GF-D8 (cell line): ENCODE data around the gene PCDHB16.
"Not testable (repeated sequence)": the region's sequence is repeated elsewhere in the genome, so short reads cannot be mapped to it uniquely, and the experiment has no call there.

Source experiments
- DNase-seq: peaks from one replicate; lab custom pipeline; 2025; lab: John Stamatoyannopoulos, UW

PCDHB16 gene

DNA sequence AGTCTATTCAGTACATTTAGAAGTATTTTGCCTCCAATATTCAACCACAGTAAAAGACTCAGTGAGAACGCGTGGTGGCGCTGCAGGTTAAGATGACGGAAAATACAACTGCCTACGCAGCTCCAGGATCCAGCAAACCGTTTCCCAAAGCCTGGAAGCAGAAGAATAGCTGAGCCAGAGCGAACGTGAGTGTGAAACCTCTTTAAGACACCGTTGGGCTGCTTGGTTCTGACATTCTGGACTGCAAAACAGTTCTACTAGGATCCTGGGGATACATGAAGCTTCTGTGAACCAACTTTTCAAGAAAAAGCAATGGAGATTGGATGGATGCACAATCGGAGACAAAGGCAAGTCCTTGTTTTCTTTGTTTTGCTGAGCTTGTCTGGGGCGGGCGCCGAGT is at the start of gene PCDHB16:
TSS of gene PCDHB16 (plus strand) at position 140 of the 400 bp plus-strand sequence. CDS start at position 313, 173 bp downstream.
- no peak for DNase-seq

DNA sequence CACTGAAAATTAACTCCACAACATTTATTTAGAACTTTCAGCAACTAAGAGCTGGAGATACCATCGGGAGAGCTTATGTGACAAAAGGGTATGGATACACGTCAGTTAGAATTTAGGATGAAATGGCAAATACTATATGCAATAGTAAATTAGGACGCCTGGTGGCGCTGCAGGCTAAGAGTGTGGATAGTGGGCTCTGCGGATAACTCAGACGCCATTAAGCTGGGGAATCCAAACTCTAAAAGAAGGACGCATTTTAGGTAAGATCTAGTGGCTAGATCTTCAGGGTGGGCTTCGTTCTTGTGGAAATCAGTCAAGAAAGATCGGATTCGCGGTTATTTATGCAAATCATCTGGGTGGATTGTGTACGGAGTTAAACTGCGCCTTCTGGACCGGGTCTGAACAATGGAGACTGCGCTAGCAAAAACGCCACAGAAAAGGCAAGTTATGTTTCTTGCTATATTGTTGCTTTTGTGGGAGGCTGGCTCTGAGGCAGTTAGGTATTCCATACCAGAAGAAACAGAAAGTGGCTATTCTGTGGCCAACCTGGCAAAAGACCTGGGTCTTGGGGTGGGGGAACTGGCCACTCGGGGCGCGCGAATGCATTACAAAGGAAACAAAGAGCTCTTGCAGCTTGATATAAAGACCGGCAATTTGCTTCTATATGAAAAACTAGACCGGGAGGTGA is 47.0 kb upstream of the PCDHB16 start, which contains the start of gene PCDHB5:
TSS of gene PCDHB5 (plus strand) at position 177 of the 688 bp plus-strand sequence. CDS start at position 406, 229 bp downstream.
- no peak for DNase-seq

DNA sequence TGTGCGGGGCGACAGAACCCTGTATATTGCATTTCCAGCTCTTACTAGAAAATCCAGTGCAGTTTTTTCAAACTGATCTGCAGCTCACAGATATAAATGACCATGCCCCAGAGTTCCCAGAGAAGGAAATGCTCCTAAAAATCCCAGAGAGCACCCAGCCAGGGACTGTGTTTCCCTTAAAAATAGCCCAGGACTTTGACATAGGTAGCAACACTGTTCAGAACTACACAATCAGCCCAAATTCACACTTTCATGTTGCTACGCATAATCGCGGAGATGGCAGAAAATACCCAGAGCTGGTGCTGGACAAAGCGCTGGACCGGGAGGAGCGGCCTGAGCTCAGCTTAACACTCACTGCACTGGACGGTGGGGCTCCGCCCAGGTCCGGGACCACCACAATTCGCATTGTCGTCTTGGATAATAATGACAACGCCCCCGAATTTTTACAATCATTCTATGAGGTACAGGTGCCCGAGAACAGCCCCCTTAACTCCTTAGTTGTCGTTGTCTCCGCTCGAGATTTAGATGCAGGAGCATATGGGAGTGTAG is 46.4 kb upstream of the PCDHB16 start:
- no peak for DNase-seq

DNA sequence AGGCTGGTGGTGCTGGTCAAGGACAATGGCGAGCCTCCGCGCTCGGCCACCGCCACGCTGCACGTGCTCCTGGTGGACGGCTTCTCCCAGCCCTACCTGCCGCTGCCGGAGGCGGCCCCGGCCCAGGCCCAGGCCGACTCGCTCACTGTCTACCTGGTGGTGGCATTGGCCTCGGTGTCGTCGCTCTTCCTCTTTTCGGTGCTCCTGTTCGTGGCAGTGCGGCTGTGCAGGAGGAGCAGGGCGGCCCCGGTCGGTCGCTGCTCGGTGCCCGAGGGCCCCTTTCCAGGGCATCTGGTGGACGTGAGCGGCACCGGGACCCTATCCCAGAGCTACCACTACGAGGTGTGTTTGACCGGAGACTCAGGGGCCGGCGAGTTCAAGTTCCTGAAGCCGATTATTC is 44.8 kb upstream of the PCDHB16 start:
- not testable (repeated sequence) for DNase-seq

DNA sequence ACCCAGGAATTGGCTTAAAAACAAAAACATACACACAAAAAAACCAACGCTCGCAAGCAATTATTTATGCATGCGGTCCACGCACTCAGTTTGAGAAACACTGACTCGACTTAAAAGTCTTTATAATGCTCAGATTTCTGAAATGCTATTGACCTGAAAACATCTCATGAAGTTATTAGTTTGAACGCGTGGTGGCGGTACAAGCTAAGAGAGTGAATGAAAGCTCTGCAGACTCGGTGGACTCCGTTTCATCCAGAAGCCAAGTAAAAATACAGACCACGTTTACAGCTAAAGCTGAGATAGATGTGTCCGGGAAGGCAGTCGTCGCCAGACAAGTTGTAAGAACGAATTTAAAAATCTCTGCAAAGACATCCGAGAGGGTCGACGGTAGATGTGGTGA is 32.4 kb upstream of the PCDHB16 start, which contains the start of gene PCDHB6:
TSS of gene PCDHB6 (plus strand) at position 246 of the 400 bp plus-strand sequence. CDS start 201 bp downstream, outside the sequence.
- no peak for DNase-seq

DNA sequence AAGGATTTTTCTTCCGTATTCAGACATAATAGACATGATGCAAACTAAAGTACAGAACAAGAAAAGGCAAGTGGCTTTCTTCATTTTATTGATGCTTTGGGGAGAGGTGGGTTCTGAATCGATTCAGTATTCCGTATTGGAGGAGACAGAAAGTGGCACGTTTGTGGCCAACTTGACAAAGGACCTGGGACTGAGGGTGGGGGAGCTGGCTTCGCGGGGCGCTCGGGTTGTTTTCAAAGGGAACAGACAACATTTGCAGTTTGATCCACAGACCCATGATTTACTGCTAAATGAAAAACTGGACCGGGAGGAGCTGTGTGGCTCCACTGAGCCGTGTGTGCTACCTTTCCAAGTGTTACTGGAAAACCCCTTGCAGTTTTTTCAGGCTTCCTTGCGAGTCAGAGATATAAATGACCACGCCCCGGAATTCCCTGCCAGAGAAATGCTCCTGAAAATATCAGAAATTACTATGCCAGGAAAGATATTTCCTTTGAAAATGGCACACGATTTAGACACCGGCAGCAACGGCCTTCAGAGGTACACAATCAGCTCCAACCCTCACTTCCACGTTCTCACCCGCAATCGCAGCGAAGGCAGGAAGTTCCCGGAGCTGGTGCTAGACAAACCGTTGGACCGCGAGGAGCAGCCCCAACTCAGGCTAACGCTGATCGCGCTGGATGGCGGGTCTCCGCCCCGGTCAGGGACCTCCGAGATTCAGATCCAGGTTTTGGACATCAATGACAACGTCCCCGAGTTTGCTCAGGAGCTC is 31.8 kb upstream of the PCDHB16 start:
- no peak for DNase-seq

DNA sequence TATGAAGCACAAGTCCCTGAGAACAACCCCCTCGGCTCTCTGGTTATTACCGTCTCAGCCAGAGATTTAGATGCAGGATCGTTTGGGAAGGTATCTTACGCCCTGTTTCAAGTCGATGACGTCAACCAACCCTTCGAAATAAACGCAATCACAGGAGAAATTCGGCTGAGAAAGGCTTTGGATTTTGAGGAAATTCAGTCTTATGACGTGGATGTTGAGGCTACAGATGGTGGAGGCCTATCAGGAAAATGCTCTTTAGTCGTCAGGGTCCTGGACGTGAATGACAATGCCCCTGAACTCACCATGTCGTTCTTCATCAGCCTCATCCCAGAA is 31.2 kb upstream of the PCDHB16 start:
- DNase-seq, result no peak

DNA sequence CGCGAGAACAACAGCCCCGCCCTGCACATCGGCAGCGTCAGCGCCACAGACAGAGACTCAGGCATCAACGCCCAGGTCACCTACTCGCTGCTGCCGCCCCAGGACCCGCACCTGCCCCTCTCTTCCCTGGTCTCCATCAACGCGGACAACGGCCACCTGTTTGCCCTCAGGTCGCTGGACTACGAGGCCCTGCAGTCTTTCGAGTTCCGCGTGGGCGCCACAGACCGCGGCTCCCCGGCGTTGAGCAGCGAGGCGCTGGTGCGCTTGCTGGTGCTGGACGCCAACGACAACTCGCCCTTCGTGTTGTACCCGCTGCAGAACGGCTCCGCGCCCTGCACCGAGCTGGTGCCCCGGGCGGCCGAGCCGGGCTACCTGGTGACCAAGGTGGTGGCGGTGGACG is 30.6 kb upstream of the PCDHB16 start:
- DNase-seq, result not testable (repeated sequence)

DNA sequence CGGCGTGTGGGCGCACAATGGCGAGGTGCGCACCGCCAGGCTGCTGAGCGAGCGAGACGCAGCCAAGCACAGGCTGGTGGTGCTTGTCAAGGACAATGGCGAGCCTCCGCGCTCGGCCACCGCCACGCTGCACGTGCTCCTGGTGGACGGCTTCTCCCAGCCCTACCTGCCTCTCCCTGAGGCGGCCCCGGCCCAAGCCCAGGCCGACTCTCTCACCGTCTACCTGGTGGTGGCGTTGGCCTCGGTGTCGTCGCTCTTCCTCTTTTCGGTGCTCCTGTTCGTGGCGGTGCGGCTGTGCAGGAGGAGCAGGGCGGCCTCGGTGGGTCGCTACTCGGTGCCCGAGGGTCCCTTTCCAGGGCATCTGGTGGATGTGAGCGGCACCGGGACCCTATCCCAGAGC is 30.1 kb upstream of the PCDHB16 start:
- not testable (repeated sequence) for DNase-seq

DNA sequence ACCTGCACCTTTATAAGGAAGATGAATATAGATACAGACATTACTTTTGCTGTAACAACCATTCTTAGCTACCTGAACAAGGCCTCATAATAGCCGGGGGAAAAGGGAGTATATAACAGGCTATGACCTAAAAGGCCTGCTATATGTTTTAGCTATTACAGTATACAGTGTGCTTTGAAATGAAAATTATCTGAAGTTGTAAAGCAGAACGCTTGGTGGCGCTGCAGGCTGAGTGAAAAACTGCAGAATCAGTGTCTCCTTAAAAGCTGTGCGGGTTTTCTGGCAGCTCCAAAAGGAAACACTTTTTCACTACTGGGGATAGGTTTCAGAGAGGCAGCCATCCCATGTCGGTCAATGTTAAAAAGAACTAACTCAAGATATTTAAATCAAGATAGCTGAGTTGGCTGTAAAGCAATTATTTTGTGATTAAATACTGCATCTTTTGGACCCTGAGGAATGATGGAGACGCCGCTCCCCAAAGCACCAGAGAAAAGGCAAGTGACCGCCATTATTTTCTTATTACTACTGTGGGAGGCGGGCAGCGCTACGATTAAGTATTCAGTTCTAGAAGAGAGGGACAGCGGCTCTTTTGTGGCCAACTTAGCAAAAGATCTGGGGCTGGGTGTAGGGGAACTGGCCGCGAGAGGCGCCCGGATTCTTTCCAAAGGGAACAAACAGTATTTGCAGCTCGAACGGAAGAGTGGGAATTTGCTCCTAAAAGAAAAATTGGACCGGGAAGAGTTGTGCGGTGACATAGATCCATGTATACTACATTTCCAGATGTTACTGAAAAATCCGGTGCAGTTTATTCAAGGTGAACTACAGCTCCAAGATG is 26.4 kb upstream of the PCDHB16 start:
- DNase-seq, result no peak

DNA sequence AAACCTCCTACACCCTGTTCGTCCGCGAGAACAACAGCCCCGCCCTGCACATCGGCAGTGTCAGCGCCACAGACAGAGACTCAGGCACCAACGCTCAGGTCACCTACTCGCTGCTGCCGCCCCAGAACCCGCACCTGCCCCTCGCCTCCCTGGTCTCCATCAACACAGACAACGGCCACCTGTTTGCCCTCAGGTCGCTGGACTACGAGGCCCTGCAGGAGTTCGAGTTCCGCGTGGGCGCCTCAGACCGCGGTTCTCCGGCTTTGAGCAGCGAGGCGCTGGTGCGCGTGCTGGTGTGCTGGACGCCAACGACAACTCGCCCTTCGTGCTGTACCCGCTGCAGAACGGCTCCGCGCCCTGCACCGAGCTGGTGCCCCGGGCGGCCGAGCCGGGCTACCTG is 24.8 kb upstream of the PCDHB16 start:
- not testable (repeated sequence) for DNase-seq

DNA sequence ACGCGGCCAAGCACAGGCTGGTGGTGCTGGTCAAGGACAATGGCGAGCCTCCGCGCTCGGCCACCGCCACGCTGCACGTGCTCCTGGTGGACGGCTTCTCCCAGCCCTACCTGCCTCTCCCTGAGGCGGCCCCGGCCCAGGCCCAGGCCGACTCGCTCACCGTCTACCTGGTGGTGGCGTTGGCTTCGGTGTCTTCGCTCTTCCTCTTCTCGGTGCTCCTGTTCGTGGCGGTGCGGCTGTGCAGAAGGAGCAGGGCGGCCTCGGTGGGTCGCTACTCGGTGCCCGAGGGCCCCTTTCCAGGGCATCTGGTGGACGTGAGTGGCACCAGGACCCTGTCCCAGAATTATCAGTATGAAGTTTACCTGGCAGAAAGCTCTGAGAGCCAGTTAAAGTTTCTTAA is 24.3 kb upstream of the PCDHB16 start:
- DNase-seq, result not testable (repeated sequence)

DNA sequence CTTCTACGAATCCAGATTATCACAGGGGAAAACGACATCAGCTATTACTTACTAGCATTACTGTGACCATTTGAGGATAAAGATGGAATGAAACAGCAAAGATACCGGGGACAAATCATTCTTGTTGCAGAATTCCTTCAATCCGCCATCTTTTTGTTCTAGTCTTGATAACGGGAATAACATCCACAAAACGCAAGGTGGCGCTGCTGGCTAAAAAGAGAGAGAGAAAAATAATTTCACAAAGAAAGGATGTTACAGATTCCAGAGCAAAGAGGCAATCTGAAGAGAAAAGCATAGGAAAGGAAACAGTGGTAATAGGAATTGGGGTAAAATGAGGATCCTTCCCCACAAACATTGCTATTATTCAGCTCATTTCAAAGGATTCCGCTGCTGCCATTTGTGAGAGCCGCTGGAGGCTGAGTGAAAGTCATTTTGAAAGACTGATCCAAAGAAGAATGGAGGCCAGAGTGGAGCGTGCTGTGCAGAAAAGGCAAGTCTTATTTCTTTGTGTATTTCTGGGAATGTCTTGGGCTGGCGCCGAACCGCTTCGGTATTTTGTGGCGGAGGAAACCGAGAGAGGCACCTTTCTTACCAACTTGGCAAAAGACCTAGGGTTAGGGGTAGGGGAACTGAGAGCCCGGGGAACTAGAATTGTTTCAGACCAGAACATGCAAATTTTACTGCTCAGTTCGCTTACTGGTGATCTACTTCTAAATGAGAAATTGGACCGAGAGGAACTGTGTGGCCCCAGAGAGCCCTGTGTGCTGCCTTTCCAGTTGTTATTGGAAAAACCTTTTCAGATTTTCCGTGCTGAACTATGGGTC is 9.6 kb upstream of the PCDHB16 start, which contains the start of gene PCDHB7:
TSS of gene PCDHB7 (plus strand) at position 264 of the 824 bp plus-strand sequence. CDS start at position 456, 192 bp downstream.
- no peak for DNase-seq

DNA sequence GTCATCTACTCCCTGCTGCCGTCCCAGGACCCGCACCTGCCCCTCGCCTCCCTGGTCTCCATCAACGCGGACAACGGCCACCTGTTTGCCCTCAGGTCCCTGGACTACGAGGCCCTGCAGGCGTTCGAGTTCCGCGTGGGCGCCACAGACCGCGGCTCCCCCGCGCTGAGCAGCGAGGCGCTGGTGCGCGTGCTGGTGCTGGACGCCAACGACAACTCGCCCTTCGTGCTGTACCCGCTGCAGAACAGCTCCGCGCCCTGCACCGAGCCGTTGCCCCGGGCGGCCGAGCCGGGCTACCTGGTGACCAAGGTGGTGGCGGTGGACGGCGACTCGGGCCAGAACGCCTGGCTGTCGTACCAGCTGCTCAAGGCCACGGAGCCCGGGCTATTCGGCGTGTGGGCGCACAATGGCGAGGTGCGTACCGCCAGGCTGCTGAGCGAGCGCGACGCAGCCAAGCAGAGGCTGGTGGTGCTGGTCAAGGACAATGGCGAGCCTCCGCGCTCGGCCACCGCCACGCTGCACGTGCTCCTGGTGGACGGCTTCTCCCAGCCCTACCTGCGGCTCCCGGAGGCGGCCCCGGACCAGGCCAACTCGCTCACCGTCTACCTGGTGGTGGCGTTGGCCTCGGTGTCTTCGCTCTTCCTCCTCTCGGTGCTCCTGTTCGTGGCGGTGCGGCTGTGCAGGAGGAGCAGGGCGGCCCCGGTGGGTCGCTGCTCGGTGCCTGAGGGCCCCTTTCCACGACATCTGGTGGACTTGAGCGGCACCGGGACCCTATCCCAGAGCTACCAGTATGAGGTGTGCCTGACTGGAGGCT is 7.7 kb upstream of the PCDHB16 start:
- not testable (repeated sequence) for DNase-seq

DNA sequence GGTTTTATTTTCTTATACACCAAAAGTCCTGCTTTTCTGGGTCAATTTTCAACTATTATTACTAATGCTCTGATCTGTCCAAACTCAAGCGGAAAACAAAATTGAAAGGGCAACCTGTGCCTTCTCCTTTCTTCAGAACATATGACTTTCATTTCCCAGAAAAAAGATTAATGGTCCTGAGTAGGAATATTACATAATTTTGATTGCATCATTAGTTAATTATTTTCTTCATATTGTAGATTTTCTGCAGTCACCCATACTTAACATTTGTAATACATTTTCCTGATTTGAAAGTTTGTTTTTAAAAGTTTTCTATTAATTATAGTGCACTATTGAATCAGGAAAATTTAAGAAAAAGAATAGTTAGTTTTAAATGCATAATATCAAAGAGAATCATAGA is 6.3 kb upstream of the PCDHB16 start:
- no peak for DNase-seq

DNA sequence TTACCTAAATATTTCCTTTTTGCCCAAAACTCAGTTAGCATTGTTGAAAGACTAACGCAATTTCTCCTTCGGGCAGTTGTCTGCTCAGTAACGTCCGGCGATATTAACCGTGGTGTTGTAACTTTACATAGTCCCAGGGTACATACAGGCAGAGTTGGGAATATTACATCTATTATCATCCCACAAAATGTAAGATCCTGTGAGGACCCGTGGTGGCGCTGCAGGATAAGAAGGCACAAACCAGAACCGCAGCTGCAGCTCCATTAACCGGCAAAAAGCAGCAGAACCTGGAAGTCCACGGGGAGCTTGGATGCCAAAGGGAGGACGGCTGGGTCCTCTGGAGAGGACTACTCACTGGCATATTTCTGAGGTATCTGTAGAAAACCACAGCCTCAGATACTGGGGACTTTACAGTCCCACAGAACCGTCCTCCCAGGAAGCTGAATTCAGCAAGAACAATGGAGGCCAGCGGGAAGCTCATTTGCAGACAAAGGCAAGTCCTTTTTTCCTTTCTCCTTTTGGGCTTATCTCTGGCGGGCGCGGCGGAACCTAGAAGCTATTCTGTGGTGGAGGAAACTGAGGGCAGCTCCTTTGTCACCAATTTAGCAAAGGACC is 4.5 kb upstream of the PCDHB16 start, which contains the start of gene PCDHB8:
TSS of gene PCDHB8 (plus strand) at position 214 of the 615 bp plus-strand sequence. CDS start at position 459, 245 bp downstream.
- DNase-seq, result not testable (repeated sequence)

DNA sequence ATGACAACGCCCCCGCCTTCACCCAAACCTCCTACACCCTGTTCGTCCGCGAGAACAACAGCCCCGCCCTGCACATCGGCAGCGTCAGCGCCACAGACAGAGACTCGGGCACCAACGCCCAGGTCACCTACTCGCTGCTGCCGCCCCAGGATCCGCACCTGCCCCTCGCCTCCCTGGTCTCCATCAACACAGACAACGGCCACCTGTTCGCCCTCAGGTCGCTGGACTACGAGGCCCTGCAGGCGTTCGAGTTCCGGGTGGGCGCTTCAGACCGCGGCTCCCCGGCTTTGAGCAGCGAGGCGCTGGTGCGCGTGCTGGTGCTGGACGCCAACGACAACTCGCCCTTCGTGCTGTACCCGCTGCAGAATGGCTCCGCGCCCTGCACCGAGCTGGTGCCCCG is 2.8 kb upstream of the PCDHB16 start:
- DNase-seq, result not testable (repeated sequence)

DNA sequence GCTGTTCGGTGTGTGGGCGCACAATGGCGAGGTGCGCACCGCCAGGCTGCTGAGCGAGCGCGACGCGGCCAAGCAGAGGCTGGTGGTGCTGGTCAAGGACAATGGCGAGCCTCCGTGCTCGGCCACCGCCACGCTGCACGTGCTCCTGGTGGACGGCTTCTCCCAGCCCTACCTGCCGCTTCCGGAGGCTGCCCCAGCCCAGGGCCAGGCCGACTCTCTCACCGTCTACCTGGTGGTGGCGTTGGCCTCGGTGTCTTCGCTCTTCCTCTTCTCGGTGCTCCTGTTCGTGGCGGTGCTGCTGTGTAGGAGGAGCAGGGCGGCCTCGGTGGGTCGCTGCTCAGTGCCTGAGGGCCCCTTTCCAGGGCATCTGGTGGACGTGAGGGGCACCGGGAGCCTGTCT is 2.3 kb upstream of the PCDHB16 start:
- DNase-seq, result not testable (repeated sequence)

DNA sequence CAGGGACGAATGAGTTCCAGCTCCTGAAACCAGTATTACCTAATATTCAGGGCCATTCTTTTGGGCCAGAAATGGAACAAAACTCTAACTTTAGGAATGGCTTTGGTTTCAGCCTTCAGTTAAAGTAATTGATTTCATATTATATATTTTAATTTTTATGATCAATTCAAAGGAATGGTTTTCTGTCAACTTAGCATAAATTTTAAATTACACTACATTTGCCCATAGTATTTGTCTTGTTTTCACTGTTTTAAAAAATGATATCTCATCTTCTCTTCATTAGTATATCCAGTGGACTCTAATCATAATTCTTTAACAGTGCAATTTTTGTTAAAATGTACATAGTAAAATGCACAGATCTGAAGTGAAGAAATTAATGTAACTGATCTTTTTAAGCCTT is 1.9 kb upstream of the PCDHB16 start:
- DNase-seq, result no peak
